Measurements from ENCODE around the gene CTRB2.

CTRB2 gene

DNA sequence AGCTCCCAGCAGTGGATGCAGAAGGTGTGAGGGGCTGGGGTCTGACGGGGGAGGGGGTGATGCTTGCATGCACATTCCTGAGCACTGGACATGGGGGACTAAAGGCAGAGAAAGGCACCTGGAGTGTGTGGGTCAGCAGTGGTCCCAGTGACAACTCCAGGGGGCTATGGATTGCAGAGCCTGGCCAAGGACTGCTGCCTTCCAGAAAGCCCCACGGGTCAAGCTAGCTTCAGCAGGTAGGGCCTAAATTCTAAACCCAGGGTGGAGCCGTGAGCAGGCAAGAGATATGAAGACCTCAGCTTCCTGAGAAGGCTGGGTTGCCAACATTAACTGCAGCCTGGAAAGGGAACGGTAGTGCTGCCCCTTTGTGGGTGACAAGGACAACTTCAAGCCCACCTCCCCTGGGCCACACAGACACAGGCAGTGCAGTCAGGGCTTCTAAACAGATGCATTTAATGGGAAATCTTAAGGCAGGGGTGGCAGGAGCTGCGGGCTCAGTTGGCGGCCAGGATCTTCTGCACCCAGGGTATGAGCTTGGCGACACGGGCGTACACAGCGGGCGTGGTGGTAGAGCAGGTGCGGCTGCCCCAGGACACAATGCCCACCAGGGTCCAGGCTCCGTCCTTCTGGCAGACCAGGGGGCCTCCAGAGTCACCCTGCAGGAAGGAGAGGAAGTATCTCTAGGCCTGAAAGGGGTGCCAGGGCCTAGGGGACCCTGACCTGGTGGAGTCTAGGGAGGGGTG lies 3.1 kb downstream of the CTRB2 start:
- no peak for DNase-seq

DNA sequence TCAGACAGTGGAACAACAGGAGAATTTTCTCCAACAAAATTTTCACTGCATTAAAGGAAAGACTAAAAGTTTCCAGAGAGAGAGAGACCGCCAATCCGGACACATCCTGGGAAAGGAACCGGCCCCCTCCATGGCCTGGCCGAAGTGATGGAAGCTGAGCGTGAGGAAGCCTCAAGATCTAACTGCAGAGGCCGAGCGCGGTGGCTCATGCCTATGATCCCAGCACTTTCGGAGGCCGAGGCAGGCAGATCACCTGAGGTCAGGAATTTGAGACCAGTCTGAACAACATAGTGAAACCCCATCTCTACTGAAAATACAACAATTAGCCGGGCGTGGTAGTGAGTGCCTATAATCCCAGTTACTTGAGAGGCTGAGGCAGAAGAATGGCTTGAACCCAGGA lies 3.9 kb downstream of the CTRB2 start:
- DNase-seq: no peak

DNA sequence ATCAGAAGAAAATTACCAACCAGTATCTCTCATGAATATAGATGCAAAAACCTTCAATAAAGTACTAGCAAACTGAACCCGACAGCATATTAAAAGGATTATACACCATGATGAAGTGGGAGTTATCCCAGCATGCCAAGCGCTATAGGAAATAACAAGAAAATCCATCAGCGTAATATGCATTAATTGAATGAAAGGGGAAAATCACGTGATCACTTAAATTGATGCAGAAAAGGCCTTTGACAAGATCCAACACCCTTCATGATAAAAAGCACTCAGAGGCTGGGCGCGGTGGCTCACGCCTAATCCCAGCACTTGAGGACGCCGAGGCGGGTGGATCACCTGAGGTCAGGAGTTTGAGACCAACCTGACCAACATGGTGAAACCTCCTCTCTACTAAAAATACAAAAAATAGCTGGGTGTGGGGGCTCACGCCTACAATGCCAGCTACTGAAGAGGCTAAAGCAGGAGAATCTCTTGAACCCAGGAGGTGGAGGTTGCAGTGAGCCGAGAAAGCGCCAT lies 4.8 kb downstream of the CTRB2 start:
- DNase-seq: no peak

DNA sequence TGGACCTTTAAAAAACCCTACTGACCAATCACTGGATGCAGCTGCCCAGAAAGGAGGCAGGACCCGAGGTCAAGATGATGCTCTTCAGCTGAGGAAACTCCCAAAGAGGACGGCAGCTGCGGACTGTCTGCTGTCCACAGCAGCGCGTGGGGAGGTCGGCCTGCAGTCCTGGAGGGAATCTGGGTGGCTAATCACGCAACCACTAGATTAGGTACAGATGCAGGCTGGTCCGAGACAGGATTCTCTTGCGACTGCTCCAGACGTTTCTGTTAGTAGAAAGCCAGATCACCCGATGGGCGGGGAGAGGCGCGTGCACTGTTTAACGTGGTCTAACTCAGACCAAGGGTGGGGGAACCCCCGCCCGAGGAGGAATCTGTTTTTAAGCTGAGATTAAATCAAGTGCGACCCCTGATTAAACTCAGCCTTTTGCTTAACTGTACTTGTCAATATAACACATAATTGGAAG lies 8.8 kb downstream of the CTRB2 start:
- no peak for DNase-seq

DNA sequence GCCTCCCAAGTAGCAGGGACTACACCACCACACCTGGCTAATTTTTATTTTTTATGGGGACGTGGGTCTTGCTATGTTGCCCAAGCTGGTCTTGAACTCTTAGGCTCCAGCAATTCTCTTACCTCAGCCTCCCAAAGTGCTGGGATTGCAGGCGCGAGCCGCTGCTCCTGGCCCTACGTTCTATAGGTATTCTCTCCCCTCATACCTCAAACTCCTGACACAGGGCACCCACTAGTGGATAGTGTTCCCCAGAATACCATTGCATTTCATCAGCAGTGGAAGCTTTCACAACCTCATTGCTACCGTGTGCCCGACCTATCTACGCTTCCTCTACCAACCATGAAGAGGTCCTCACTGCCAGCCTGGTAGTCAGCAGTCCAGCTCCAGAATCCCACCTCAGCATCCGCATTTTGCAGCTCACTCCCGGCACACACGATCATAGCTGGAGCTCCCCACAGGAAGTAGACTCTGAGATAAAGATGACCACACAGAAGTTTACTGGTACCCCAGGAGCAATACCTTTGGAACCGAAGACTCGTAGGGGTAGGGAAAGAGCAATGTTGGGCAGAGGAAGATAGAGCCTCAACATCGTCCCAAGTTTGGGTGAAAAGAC lies 9.3 kb downstream of the CTRB2 start:
- DNase-seq: no peak

DNA sequence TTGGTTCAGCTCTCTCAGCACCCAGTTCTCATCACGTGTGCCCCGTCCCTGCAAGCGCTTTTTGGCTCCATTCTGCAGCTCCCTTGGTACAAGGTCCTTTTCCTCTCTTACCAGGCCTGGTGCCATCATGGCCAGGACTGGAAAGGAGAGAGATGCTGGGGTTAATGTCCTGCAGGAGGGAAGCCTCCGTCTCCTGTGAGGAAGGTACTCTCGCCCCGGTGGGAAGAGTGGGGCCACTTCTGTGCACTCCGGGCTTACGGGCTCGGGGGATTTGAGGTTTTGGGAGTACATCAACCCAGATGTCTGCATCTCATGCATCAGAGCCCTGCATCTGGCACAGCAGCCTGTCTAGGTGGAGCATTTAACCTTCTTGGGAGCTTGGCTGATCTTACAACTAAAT lies 10.1 kb downstream of the CTRB2 start:
- DNase-seq: no peak

DNA sequence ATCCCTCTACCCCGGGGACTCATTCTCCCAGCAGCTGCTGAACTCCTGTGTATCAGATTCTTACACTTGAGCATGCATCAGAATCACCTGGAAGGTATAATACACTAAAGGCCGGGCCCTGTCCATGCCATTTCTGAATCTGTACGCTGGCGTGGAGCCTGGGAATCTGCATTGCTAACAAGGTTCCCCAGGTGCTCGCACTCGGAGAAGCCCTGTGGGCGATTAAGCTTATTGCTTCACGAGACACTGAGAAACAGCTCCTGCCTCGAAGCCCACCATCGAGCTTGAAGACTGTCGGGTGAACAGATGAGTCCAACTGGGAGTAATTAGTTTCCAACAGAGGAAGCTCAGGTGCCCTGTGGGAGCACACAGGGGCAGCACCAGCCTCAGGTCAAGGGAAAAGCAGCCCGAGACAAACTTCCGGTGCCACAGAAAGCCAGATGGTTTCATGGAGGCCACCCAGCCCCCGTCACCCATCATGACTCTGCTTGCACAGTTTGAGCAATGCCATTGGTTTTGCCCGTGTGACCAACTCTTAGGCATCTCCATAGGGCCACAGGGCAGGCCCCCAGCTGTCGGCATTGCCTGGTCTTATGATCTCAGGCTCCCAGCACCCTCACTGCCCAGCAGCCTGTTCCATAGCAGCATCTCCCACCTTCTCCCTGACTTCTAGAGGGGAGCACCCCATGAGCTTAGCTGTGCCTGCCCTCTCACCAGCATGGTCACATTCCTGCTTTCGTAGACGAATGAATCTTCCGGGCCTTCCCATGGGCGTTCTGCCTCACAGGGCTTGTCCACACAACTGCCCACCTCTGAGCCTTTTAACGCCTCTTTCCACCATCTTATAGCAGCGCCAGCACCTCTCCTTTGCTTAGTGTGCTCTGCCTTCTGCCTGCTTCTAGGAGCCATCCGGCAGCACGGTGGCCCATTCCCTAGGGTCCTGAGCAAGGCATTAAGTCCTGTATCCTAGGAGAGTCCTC lies 10.9 kb downstream of the CTRB2 start:
- DNase-seq: no peak

DNA sequence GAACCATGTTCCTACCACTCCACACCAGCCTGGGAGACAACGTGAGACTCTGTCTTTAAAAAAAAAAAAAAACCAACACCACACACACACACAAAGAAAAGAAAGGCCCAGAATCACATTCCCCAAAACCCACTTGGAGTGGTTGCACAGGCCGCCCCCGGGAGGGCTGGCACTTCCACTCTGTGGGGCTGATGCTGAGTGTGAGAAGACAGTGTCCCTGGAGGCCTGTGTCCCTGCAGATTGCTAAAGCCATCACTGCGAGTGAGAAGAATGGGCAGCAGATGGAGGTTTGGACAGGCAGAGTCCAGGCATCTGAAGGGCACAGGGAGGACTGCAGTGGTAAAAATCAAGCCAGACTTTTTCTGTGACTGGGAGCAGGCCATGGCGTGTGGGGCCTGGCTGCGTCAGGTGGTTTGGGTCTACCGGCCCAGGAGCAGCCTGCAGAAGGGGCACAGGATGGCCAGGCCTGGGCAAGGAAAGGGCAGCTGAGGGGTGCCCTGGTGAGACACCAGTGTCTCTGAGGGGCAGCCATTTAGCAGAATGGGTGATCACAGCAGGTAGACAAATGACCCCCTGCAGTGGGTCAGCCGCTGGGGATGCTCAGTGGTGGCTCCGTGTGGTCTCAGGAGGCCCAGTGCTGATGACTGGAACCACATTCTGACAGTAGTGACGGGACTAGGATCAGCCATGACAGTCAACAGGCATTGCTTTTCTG lies 13.1 kb downstream of the CTRB2 start:
- DNase-seq: no peak

DNA sequence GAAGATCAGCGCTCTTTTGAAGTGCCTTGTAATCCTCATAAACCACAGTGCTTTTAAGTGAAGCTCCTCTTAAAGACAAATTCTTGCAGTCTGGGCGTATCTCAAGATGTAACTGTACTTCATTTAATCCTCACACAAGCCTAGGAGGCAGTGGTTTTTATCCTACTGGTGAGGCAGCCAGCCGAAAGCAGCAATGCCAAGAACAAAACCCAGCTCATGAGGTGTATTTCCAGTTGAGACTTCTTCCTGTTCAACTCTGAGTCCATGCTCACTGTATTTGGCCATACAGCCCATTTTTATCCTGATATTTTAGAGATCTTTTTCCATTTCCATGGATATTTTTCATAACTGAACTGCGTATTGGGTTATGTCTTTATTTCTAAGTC lies 13.7 kb downstream of the CTRB2 start:
- no peak for DNase-seq

DNA sequence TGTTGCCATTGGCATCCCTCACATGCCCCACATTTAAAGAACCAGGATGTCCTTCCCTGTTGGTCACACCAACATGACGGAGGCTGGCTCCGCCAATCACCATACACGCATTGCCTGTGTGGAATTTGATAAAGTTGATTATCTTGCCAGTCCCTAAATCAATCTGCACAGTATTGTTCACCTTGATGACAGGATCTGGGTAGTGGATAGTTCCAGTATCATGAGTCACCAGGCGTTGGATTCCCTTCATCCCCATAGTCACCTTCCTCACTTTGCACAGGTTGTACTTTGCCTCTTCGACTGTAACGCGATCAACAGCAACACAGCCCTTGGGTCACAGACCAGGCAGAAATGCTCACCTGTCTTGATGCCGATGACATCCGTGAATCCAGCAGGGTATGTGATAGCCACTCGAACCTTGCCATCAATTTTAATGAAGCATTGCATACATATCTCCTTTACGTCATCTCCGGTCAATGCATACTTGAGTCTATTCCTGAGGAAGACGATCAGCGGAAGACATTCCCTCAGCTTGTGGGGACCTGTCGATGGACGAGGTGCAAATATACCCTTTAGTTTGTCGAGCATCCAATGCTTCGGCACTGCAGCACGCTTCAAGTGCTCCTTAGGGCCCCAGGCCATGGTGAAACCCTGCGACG lies 14.2 kb downstream of the CTRB2 start:
- no peak for DNase-seq

DNA sequence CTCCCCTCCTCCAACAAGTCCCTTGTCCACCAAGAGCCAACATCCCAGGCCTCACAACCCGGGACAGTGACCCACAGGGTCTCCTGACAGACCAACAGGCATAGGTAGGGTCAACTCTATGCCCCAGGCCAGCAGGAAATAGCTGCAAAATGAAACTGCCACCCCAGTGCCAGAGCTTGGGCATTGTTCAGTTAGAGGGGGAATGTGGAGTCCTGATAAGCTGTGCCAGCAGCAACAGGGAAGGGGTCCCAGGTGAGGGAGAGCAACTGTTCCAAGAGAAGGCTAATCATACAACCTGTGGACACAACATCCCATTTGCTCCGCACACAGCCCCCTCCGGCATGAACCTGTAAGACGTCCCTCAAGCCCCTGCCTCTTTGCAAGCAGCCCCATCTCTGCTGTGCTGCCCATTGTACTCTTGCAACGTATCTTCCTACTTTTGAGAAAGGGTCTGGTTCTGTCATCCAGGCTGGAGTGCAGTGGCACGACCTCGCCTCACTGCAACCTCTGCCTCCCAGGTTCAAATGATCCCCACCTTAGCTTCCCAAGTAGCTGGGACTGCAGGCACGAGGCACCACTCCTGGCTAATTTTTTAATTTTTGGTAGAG lies 17.2 kb downstream of the CTRB2 start:
- no peak for DNase-seq

DNA sequence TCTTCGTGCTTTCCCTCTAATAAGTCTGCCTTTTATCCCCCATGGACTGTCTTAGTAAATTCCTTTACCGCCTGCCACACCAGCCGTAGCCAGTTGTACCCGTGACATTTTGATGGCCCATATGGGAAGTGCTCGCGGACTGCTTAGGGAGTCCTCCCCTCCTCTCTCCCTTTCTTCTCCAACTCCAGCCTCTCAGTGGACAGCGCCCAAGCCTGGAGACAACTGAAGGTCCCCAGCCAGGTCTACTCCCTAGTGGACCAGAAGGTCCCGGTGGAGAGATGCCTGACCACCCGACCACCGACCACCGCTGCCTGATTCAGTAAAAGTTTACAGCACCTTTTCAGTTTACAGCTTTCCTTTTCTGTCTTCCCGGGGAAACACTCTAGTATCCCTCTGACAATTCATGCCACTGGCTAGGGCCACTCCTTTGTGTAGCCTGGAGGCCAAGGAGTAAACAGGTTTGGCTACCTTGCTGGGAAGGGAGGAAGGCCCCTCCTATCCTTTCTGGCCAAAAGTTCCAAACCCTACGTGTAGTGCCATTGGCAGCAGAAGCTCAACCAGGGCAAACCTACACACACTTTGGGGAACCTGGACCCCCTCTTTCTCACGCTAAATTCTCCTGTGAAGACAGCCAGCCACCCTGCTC lies 18.0 kb downstream of the CTRB2 start:
- DNase-seq: no peak

DNA sequence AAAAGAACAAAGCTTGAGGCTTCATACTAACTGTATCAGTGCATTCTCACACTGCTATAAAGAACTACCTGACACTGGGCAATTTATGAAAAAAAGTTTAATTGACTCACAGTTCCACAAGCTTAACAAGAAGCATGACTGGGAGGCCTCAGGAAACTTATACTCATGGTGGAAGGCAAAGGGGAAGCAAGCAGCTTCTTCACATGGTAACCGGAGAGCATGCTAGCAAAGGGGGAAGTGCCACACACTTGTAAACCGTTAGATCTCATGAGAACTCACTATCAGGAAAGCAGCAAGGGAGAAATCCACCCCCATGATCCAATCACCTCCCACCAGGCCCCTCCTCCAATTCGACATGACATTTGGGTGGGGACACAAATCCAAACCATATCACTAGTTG lies 25.3 kb downstream of the CTRB2 start:
- DNase-seq: no peak

DNA sequence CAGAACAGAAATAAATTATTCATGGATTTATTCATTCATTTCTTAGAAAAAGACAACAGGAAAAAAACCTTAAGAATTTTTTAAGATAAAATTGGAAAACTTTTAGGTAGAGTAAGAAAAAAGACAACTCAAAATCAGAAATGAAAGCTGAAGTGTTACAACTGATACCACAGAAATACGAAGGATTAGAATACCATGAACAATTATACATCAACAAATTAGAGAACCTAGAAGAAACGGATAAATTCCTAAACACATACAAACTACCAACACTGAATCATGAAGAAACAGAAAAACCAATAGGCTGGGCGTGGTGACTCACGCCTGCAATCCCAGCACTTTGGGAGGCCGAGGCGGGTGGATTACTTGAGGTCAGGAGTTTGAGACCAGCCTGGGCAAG lies 27.8 kb downstream of the CTRB2 start:
- no peak for DNase-seq

DNA sequence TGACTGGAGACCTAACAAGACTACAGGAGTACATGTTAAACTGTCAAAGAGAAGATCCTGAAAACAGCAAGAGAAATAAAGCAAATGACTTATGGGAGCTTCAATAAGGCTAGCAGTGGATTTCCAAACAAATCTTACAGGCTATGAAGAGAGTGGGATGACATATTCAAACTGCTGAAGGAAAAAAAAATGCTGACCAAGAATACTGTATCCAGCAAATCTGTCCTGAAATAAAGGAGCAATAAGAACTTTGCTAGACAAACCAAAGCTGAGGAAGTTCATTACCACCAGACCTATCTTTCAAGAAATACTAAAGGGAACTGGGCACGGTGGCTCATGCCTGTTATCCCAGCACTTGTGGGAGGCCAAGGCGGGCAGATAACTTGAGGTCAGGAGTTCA lies 30.0 kb downstream of the CTRB2 start:
- DNase-seq: no peak

DNA sequence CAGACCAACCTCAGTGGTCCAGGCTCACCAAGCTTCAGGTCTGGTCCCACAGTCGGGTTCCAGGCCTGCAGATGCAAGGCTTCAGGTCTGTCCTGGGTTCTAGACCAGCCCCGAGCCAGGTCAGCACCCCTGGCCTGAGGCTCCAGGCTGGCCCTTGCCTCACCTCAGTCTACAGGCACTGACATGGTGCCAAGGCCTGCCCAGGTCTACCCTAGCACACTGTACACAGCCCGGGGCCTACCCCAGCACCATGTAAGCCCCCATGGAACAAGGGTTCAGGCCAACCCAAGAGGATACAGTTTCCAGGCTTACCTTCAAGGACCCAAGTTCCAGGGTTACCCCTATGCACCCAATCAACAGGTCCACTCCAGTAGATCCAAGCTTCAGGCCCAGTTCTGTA lies 31.9 kb downstream of the CTRB2 start:
- no peak for DNase-seq

DNA sequence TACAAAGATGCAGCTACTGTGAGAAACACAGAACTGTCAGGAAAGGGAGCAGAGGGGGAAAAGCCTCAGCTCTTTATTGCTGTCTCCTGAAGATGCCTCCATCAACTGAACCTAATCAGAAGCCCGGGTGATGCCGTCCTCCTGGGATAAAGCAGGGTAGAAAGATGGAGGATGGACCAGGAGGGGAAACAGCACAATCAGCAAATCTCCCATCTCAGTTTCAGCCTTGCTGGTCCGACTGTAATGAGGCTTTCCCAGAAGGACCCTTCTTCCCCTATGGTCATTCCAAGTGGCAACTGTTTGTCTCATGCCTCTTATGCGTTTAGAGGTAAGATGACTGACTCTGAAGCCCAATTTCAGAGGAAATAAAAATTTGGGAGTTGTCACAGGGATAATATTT lies 34.4 kb downstream of the CTRB2 start:
- no peak for DNase-seq

DNA sequence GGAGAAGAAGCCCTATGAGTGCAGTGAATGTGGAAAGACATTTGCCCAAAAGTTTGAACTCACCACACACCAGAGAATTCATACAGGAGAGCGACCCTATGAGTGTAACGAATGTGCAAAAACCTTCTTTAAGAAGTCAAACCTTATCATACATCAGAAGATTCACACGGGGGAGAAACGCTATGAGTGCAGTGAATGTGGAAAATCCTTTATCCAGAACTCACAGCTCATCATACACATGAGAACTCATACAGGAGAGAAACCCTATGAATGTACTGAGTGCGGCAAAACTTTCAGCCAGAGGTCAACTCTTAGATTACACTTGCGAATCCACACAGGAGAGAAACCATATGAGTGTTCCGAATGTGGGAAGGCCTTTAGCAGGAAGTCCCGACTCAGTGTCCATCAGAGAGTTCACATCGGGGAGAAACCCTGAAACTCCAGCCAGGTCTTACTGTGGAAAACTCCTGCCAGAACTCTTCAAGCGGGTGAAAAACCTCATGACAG lies 37.0 kb downstream of the CTRB2 start:
- no peak for DNase-seq

DNA sequence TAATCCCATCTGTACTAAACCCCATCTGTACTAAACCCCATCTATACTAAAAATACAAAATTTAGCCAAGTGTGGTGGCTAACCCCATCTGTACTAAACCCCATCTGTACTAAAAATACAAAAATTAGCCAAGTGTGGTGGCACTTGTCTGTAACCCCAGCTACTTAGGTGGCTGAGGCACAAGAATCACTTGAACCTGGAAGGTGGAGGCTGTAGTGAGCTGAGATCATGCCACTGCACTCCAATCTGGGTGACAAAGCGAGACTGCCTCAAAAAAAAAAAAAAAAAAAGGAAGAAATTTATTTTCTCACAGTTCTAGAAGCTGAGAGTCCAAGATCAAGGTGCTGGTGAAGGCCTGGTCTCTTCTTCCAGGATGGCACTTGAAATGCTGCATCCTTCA lies 46.6 kb downstream of the CTRB2 start:
- DNase-seq: no peak

Data from T-helper 9 cell (primary cell).